AG04449 (cell line): Measurements from ENCODE around the gene TNIP1.

Source experiments
- CTCF ChIA-PET: fragments of 350-600 bp; formaldehyde crosslinking; extraction: SDS; loops from one replicate; lab custom pipeline; 2021; ENCODE audit warnings: antibody characterized with exemption; lab: Yijun Ruan, JAX
- POLR2A ChIA-PET: fragments of 400-600, 350-600 bp; formaldehyde crosslinking; extraction: SDS; loops from one replicate; lab custom pipeline; 2020; ENCODE audit warnings: antibody characterized with exemption, inconsistent platforms; lab: Yijun Ruan, JAX
- DNase-seq: peaks from one replicate; pipeline ENCODE4 v3.0.0-alpha.2; 2010; ENCODE audit warnings: low read depth, low spot score
- H3K4me3 ChIP-seq: 2 replicates; pipeline ENCODE4 v1.5.1; 2011; ENCODE audit warnings: low read depth, mild to moderate bottlenecking, control low read depth, low read length
- TF ChIP-seq, protein P1 (sequence below): IDR thresholded peaks from one replicate; pipeline ENCODE4 v1.5.1; 2011; ENCODE audit warnings: mild to moderate bottlenecking, moderate library complexity, low read length, control low read depth, inconsistent platforms; ENCODE audit not compliant: insufficient read depth; ENCODE audit errors: missing control alignments

TNIP1 gene

DNA sequence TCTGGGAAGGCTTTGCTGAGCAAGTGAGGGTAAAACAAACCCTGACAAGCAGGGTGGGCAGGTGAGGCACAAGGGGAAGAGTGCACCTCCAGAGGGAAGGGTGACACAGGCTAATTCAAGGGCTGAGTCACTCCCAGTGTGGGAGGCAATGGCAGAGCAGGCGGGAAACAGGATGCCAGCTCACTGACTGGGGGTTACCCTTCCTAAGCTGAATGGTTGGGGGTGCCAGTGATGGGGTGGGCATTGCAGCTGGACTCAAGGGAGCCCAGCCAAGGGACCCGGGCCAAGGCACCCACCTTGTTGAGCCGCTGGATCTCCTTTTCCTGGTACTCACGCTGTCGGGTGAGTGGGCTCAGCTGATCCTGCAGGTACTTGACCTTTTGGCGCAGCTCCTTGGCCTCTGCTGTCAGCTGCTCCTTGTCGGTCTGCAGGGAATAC is 42.0 kb downstream of the TNIP1 start:
- POLR2A ChIA-PET = interaction anchor here (0.6 to 1.2 kb wide), 2 partner anchors 50 to 119 kb away, joined by 3 to 5 read pairs; partner anchors contain the start of gene ANXA6
- no peak overlapping the region for H3K4me3 ChIP-seq
- CTCF ChIA-PET = interaction anchor here (0.9 to 19.1 kb wide), 5 partner anchors 12 to 613 kb away, joined by 3 to 229 read pairs (median 7); no protein-coding TSS in a partner anchor
- TF ChIP-seq, protein P1, sequence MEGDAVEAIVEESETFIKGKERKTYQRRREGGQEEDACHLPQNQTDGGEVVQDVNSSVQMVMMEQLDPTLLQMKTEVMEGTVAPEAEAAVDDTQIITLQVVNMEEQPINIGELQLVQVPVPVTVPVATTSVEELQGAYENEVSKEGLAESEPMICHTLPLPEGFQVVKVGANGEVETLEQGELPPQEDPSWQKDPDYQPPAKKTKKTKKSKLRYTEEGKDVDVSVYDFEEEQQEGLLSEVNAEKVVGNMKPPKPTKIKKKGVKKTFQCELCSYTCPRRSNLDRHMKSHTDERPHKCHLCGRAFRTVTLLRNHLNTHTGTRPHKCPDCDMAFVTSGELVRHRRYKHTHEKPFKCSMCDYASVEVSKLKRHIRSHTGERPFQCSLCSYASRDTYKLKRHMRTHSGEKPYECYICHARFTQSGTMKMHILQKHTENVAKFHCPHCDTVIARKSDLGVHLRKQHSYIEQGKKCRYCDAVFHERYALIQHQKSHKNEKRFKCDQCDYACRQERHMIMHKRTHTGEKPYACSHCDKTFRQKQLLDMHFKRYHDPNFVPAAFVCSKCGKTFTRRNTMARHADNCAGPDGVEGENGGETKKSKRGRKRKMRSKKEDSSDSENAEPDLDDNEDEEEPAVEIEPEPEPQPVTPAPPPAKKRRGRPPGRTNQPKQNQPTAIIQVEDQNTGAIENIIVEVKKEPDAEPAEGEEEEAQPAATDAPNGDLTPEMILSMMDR = no peak
- DNase-seq = no peak

DNA sequence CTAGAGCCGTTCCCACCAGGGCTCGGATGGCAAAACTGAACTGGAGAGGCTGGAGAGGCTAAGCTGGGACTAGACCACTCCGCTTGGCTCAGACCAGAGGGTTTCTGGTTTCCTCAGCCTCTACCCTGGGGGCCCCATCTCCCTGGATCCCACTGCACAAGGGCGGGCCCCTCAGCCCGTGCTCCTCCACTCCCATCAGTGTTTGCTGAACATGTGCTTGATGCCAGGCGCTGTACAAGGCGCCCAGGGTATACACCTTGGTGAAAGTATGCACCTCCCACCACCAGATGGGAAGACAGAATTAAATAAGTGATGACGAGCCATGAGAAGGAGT is 42.5 kb downstream of the TNIP1 start:
- POLR2A ChIA-PET = interaction anchor here (0.6 to 1.2 kb wide), 2 partner anchors 51 to 119 kb away, joined by 3 to 5 read pairs; partner anchors contain the start of gene ANXA6
- TF ChIP-seq, protein P1 = no peak
- CTCF ChIA-PET = interaction anchor here (0.9 to 19.1 kb wide), 3 partner anchors 12 to 613 kb away, joined by 3 to 229 read pairs (median 73); no protein-coding TSS in a partner anchor
- H3K4me3 ChIP-seq = no peak overlapping the region
- no peak for DNase-seq

DNA sequence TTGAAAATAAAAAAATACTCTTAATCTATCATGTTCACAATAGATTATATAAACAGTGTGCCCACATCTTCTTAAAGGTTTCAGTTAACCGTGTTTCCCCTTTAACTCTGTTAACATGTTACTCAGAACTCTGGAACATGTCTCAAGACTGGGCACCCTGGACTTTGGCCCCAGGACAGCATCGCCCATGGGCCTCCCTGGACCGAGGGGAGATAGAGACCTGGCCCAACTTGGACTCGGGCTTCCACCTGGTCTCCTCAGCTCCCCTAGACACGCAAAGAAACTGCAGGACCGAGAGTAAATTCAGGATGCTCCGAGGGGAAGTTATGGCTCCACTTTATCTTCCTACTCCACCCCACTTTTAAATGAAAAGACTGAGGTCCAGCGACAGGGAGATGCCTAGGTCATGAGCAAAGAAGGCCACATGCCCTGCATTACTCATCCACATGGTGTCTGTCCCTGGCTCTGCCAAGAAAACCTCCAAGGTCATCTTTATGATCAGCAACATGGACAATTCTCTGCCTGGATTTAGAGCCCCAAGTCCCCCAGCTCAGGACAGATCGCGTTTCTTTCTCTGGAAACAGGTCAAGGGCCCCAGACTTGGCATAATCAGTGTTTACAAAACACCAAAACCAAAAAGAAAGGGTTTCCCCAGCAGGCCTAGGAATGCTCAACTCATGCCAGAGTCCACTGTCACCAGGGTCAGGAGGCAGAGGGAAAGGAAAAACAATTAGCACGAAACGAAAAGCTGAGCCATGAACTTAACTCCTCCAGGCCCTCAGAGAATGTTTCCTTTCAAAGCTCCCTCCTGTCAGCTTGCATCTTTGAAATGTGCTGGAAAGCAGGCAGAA is 43.0 kb downstream of the TNIP1 start:
- no peak for DNase-seq
- ChIA-PET CTCF (interaction anchor here (0.9 to 19.1 kb wide), 5 partner anchors 13 to 614 kb away, joined by 3 to 229 read pairs (median 3); no protein-coding TSS in a partner anchor), POLR2A (interaction anchor here (0.6 to 1.2 kb wide), 2 partner anchors 51 to 120 kb away, joined by 3 to 5 read pairs; partner anchors contain the start of gene ANXA6)

DNA sequence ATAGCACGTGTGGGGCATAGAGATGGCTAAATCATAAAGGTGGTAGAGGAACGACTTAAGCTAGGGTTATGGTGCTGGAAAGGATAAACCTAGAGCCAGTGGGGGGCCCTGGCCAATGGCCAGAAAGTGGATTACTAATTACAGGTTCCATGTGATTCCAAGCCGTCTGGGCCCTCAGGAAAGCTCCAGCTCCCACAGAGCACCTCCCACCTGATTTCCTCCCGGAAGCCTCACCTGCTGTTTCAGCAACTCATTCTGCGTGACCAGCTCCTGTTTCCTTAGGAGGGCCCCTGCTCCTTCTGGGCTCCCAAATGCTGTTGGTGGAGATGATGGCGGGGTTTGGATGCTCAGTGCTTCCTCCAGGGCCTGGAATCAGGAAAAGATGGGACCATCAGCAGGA is 44.3 kb downstream of the TNIP1 start:
- CTCF ChIA-PET = interaction anchor here (0.9 to 19.1 kb wide), 4 partner anchors 14 to 99 kb away, joined by 3 to 229 read pairs (median 38); no protein-coding TSS in a partner anchor
- TF ChIP-seq, protein P1 = no peak
- no peak for DNase-seq
- no peak overlapping the region for H3K4me3 ChIP-seq
- POLR2A ChIA-PET = no interaction called here

More for the DNA sequence above, 43.0 kb downstream of the TNIP1 start:
- H3K4me3 ChIP-seq = no peak overlapping the region
- TF ChIP-seq, protein P1 = no peak

DNA sequence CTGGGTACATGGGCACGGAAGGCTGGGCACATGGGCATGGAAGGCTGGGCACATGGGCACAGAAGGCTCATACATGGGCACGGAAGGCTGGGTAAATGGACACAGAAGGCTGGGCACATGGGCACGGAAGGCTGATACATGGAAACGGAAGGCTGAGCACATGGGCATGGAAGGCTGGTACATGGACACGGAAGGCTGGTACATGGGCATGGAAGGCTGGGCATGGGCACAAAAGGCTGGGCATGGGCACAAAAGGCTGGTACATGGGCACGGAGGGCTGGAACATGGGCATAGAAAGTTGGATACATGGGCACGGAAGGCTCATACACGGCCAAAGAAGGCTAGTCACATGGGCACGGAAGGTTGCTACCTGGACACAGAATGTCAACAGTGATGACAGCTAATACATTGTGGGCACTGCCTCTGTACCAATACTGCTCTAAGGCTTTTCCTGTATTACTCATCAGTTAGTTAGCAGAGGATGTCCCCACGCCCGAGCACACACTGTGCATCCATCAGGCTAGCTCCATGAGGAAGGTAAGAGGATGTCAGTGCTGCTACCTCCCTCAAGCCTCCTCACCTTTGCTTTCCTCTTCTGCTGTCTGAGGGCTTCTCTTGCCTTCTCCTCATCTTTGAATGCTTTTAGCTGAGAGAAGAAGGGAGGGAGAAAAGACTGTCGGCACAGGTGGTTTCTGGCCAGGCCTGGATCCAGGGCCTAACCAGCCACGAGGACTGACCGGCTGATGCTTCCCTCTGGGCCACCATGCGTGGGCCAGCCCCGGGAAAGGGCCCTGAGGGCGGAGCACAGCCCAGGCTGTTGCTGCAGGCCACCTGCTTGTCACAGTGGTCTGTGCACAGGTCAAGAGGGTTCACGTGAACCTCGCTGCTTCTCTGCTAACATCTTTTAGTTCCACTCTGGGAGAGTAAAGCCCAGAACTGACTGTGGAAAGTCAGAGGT is 46.1 kb downstream of the TNIP1 start:
- TF ChIP-seq, protein P1 = no peak
- CTCF ChIA-PET = interaction anchor here (1.2 to 19.1 kb wide), 4 partner anchors 10 to 101 kb away, joined by 3 to 229 read pairs (median 40); no protein-coding TSS in a partner anchor
- POLR2A ChIA-PET = no interaction called here
- DNase-seq = no peak
- H3K4me3 ChIP-seq = no peak overlapping the region
